OCI-LY3 (cell line): Measurements from ENCODE around the gene UNC93A.

Source experiments
- CTCF ChIP-seq: fragments of 200-600, 300-600 bp; sonication (generic); IDR thresholded peaks from 2 replicates; pipeline ENCODE4 v1.5.1; 2014; ENCODE audit warnings: antibody characterized with exemption, low read length, low read depth
- EZH2phosphoT487 ChIP-seq: fragments of 200-600 bp; shearing (Covaris generic); IDR thresholded peaks from 2 replicates; pipeline ENCODE4 v1.6.1; 2018; ENCODE audit warnings: antibody characterized with exemption, mixed run types, low read depth

GRCh38 chr6:167306401-167306998, 15.4 kb downstream of the UNC93A start:
- TF ChIP-seq CTCF (no peak), EZH2phosphoT487 (no peak)
